NCI-H446 (cell line): ENCODE measurements around the gene PECR.
"Not testable (repeated sequence)": the region's sequence is repeated elsewhere in the genome, so short reads cannot be mapped to it uniquely, and the experiment has no call there.

ENCODE experiments used
- DNase-seq, 2 experiments: peaks; one replicate each; lab custom pipeline; 2025; lab: John Stamatoyannopoulos, UW

The PECR gene

GRCh38 chr2:216104691-216105090, 23.1 kb upstream of the PECR start:
- no peak for DNase-seq

GRCh38 chr2:216103213-216103612, 21.6 kb upstream of the PECR start:
- no peak for DNase-seq

GRCh38 chr2:216101109-216101508, 19.5 kb upstream of the PECR start:
- no peak for DNase-seq

GRCh38 chr2:216098421-216099334, 17.1 kb upstream of the PECR start:
- no peak for DNase-seq

- no peak for DNase-seq
Observed at GRCh38 chr2:216094701-216095100, 13.1 kb upstream of the PECR start.

GRCh38 chr2:216092646-216093045, 11.0 kb upstream of the PECR start:
- no peak for DNase-seq

- no peak for DNase-seq
Observed at GRCh38 chr2:216090369-216090786, 8.8 kb upstream of the PECR start.

GRCh38 chr2:216086207-216086893, 4.7 kb upstream of the PECR start:
- no peak for DNase-seq

GRCh38 chr2:216084547-216084946, 2.9 kb upstream of the PECR start:
- no peak for DNase-seq

- DNase-seq = peak in 1 of 2 experiments; percentile 25
Observed at GRCh38 chr2:216083464-216084281, 2.1 kb upstream of the PECR start.

GRCh38 chr2:216082805-216083204, 1.2 kb upstream of the PECR start:
- peak in 1 of 2 experiments; percentile 20 for DNase-seq

- no peak for DNase-seq
Observed at GRCh38 chr2:216082117-216082711, 605 bp upstream of the PECR start.

GRCh38 chr2:216081012-216081411, 597 bp downstream of the PECR start:
- DNase-seq = no peak

GRCh38 chr2:216080048-216080447, 1.6 kb downstream of the PECR start:
- DNase-seq = not testable (repeated sequence)

GRCh38 chr2:216078776-216079175, 2.8 kb downstream of the PECR start:
- DNase-seq = no peak

GRCh38 chr2:216075510-216076485, 5.8 kb downstream of the PECR start:
- DNase-seq = no peak

GRCh38 chr2:216074794-216075193, 6.8 kb downstream of the PECR start:
- DNase-seq = no peak

GRCh38 chr2:216074380-216074779, 7.2 kb downstream of the PECR start:
- no peak for DNase-seq

- no peak for DNase-seq
Observed at GRCh38 chr2:216073773-216074172, 7.8 kb downstream of the PECR start.

GRCh38 chr2:216072473-216072872, 9.1 kb downstream of the PECR start:
- DNase-seq = no peak
